ENCODE data around the gene JRKL.

Gene JRKL

DNA sequence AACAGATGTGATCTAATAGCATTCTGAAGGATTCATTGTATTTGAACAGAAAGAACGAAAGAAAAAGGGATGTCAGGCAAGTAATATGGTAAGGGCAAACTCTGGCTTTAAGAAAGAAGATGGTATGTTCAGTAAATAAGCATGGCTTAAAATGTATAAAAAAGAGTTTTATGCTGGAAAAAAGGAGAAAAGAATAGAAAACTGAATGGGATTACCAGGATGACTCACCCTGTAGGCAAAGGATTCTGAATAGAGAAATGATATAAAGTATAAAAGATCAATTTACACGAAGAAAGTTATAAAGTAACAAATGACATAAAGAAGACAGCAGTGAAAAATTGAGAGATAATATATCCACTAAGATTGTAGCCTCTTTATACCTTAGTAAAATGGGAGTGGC is 4.6 kb upstream of the JRKL start:
- no peak overlapping the region for H2AK5ac ChIP-seq (ENCODE audit: low read depth, low read length)

GRCh38 chr11:96388891-96389719 is 708 bp upstream of the JRKL start:
- H3K4ac ChIP-seq (ENCODE audit: low read length) = no peak overlapping the region
- H2BK5ac ChIP-seq (ENCODE audit: low read length) = peak overlapping the region; percentile 90
- peak overlapping the region; percentile 97 for H3K18ac ChIP-seq (ENCODE audit: low read length)
- H3K36me3 ChIP-seq (replicated peaks in 1 of 2; ENCODE audit: control insufficient read depth in 2 of 2, insufficient read depth in 2 of 2, low read length in 2 of 2) = peaks cover 0 to 49% of the 10 kb centered on the region in 2 donors
- no peak for DNase-seq (ENCODE audit: low spot score)
- H3K27ac ChIP-seq (replicated peaks; ENCODE audit: low read length) = peak overlapping the region; percentile 100
- H3K23ac ChIP-seq (ENCODE audit: low read depth, low read length, poor library complexity) = peak overlapping the region; percentile 75
- no CpG with 5 or more reads among the region's 30 CpGs for WGBS, 2 donors (ENCODE audit: extremely low coverage in 2 of 2, insufficient read length in 2 of 2, insufficient replicate concordance in 1 of 2)
- H3K27me3 ChIP-seq (ENCODE audit: control insufficient read depth in 3 of 3, insufficient read depth in 3 of 3, low read depth in 1 of 3, low read length in 3 of 3) = no peaks in the 10 kb centered on the region
- H2AFZ ChIP-seq (ENCODE audit: low read length) = peak overlapping the region; percentile 97
- peak overlapping the region; percentile 60 for H3K9ac ChIP-seq (ENCODE audit: low read depth, low read length, poor library complexity)
- H3K9me3 ChIP-seq (replicated peaks in 1 of 2; ENCODE audit: control insufficient read depth in 2 of 2, insufficient read depth in 1 of 2, low read depth in 1 of 2, low read length in 2 of 2) = peaks cover 6 to 31% of the 10 kb centered on the region in 2 donors
- H2AK5ac ChIP-seq (ENCODE audit: low read depth, low read length) = no peak overlapping the region
- no peaks in the 10 kb centered on the region for H3K79me1 ChIP-seq (ENCODE audit: low read depth, low read length)
- peak overlapping the region; percentile 67 for H3K4me2 ChIP-seq (ENCODE audit: insufficient read depth, low read length, poor library complexity, severe bottlenecking)
- no peak overlapping the region for H4K8ac ChIP-seq (ENCODE audit: low read depth, low read length)
- no peak overlapping the region for H3K14ac ChIP-seq (ENCODE audit: low read length)
- H2BK12ac ChIP-seq (ENCODE audit: low read length) = no peak overlapping the region
- peak overlapping the region; percentile 28 for H2BK120ac ChIP-seq (ENCODE audit: low read depth, low read length)
- no peak overlapping the region for H4K91ac ChIP-seq (ENCODE audit: low read depth, low read length, poor library complexity)
- peak overlapping the region; percentile 87 for H2BK15ac ChIP-seq (ENCODE audit: low read length)
- peak overlapping the region; percentile 92 to 94 for H3K4me3 ChIP-seq (ENCODE audit: low read length in 2 of 2)
- H3K4me1 ChIP-seq (ENCODE audit: control insufficient read depth in 2 of 2, insufficient read depth in 1 of 2, low read depth in 1 of 2, low read length in 2 of 2) = peaks cover 0 to 6% of the 10 kb centered on the region in 2 donors

More for the DNA sequence above, 4.6 kb upstream of the JRKL start:
- H3K14ac ChIP-seq (ENCODE audit: low read length) = no peak overlapping the region
- H3K36me3 ChIP-seq (replicated peaks in 1 of 2; ENCODE audit: control insufficient read depth in 2 of 2, insufficient read depth in 2 of 2, low read length in 2 of 2) = peaks cover 0 to 73% of the 10 kb centered on the region in 2 donors
- H3K4ac ChIP-seq (ENCODE audit: low read length) = no peak overlapping the region
- H3K23ac ChIP-seq (ENCODE audit: low read depth, low read length, poor library complexity) = no peak overlapping the region
- H3K4me2 ChIP-seq (ENCODE audit: insufficient read depth, low read length, poor library complexity, severe bottlenecking) = no peak overlapping the region
- H3K27me3 ChIP-seq (ENCODE audit: control insufficient read depth in 3 of 3, insufficient read depth in 3 of 3, low read depth in 1 of 3, low read length in 3 of 3) = no peaks in the 10 kb centered on the region
- no peak overlapping the region for H3K9ac ChIP-seq (ENCODE audit: low read depth, low read length, poor library complexity)
- H3K18ac ChIP-seq (ENCODE audit: low read length) = no peak overlapping the region
- no peak for DNase-seq (ENCODE audit: low spot score)
- no CpG with 5 or more reads among the region's 2 CpGs for WGBS, 2 donors (ENCODE audit: extremely low coverage in 2 of 2, insufficient read length in 2 of 2, insufficient replicate concordance in 1 of 2)
- H3K79me1 ChIP-seq (ENCODE audit: low read depth, low read length) = peaks cover 1% of the 10 kb centered on the region
- H2BK5ac ChIP-seq (ENCODE audit: low read length) = no peak overlapping the region
- H2AFZ ChIP-seq (ENCODE audit: low read length) = no peak overlapping the region
- no peaks in the 10 kb centered on the region for H3K9me3 ChIP-seq (replicated peaks in 1 of 2; ENCODE audit: control insufficient read depth in 2 of 2, insufficient read depth in 1 of 2, low read depth in 1 of 2, low read length in 2 of 2)
- no peak overlapping the region for H4K8ac ChIP-seq (ENCODE audit: low read depth, low read length)
- no peak overlapping the region for H3K27ac ChIP-seq (replicated peaks; ENCODE audit: low read length)
- H2BK120ac ChIP-seq (ENCODE audit: low read depth, low read length) = no peak overlapping the region
- H2BK15ac ChIP-seq (ENCODE audit: low read length) = no peak overlapping the region
- no peak overlapping the region for H4K91ac ChIP-seq (ENCODE audit: low read depth, low read length, poor library complexity)
- no peak overlapping the region for H3K4me3 ChIP-seq (ENCODE audit: low read length in 2 of 2)
- peaks cover 0 to 6% of the 10 kb centered on the region in 2 donors for H3K4me1 ChIP-seq (ENCODE audit: control insufficient read depth in 2 of 2, insufficient read depth in 1 of 2, low read depth in 1 of 2, low read length in 2 of 2)
- H2BK12ac ChIP-seq (ENCODE audit: low read length) = no peak overlapping the region

GRCh38 chr11:96390488-96390792 is 627 bp downstream of the JRKL start:
- peak overlapping the region; percentile 81 to 92 for H3K4me3 ChIP-seq (ENCODE audit: low read length in 2 of 2)
- H3K4me1 ChIP-seq (ENCODE audit: control insufficient read depth in 2 of 2, insufficient read depth in 1 of 2, low read depth in 1 of 2, low read length in 2 of 2) = peaks cover 0 to 6% of the 10 kb centered on the region in 2 donors
- peaks cover 0 to 36% of the 10 kb centered on the region in 2 donors for H3K36me3 ChIP-seq (replicated peaks in 1 of 2; ENCODE audit: control insufficient read depth in 2 of 2, insufficient read depth in 2 of 2, low read length in 2 of 2)
- H3K4me2 ChIP-seq (ENCODE audit: insufficient read depth, low read length, poor library complexity, severe bottlenecking) = peak overlapping the region; percentile 75
- H3K4ac ChIP-seq (ENCODE audit: low read length) = no peak overlapping the region
- no peaks in the 10 kb centered on the region for H3K79me1 ChIP-seq (ENCODE audit: low read depth, low read length)
- H3K27ac ChIP-seq (replicated peaks; ENCODE audit: low read length) = no peak overlapping the region
- H2BK15ac ChIP-seq (ENCODE audit: low read length) = no peak overlapping the region
- H3K18ac ChIP-seq (ENCODE audit: low read length) = peak overlapping the region; percentile 84
- H2BK5ac ChIP-seq (ENCODE audit: low read length) = no peak overlapping the region
- no peaks in the 10 kb centered on the region for H3K27me3 ChIP-seq (ENCODE audit: control insufficient read depth in 3 of 3, insufficient read depth in 3 of 3, low read depth in 1 of 3, low read length in 3 of 3)
- no peak overlapping the region for H2AK5ac ChIP-seq (ENCODE audit: low read depth, low read length)
- H4K91ac ChIP-seq (ENCODE audit: low read depth, low read length, poor library complexity) = no peak overlapping the region
- H3K23ac ChIP-seq (ENCODE audit: low read depth, low read length, poor library complexity) = no peak overlapping the region
- H3K9me3 ChIP-seq (replicated peaks in 1 of 2; ENCODE audit: control insufficient read depth in 2 of 2, insufficient read depth in 1 of 2, low read depth in 1 of 2, low read length in 2 of 2) = peaks cover 6 to 31% of the 10 kb centered on the region in 2 donors
- H4K8ac ChIP-seq (ENCODE audit: low read depth, low read length) = peak overlapping the region; percentile 29
- H3K9ac ChIP-seq (ENCODE audit: low read depth, low read length, poor library complexity) = no peak overlapping the region
- peak overlapping the region; percentile 97 for H2AFZ ChIP-seq (ENCODE audit: low read length)
- no peak overlapping the region for H2BK12ac ChIP-seq (ENCODE audit: low read length)
- no peak for DNase-seq (ENCODE audit: low spot score)
- no peak overlapping the region for H3K14ac ChIP-seq (ENCODE audit: low read length)
- no CpG with 5 or more reads among the region's 6 CpGs for WGBS, 2 donors (ENCODE audit: extremely low coverage in 2 of 2, insufficient read length in 2 of 2, insufficient replicate concordance in 1 of 2)
- H2BK120ac ChIP-seq (ENCODE audit: low read depth, low read length) = no peak overlapping the region

GRCh38 chr11:96391698-96392307 is 2.0 kb downstream of the JRKL start:
- H3K27ac ChIP-seq (replicated peaks; ENCODE audit: low read length) = no peak overlapping the region
- H3K18ac ChIP-seq (ENCODE audit: low read length) = no peak overlapping the region
- H2BK120ac ChIP-seq (ENCODE audit: low read depth, low read length) = no peak overlapping the region
- no peaks in the 10 kb centered on the region for H3K79me1 ChIP-seq (ENCODE audit: low read depth, low read length)
- no peaks in the 10 kb centered on the region for H3K27me3 ChIP-seq (ENCODE audit: control insufficient read depth in 3 of 3, insufficient read depth in 3 of 3, low read depth in 1 of 3, low read length in 3 of 3)
- no peak overlapping the region for H2BK5ac ChIP-seq (ENCODE audit: low read length)
- WGBS, 2 donors (ENCODE audit: extremely low coverage in 2 of 2, insufficient read length in 2 of 2, insufficient replicate concordance in 1 of 2) = no CpG with 5 or more reads among the region's 3 CpGs
- no peak overlapping the region for H3K14ac ChIP-seq (ENCODE audit: low read length)
- no peak overlapping the region for H2AK5ac ChIP-seq (ENCODE audit: low read depth, low read length)
- H2AFZ ChIP-seq (ENCODE audit: low read length) = no peak overlapping the region
- no peak overlapping the region for H4K91ac ChIP-seq (ENCODE audit: low read depth, low read length, poor library complexity)
- peaks cover 0 to 22% of the 10 kb centered on the region in 2 donors for H3K36me3 ChIP-seq (replicated peaks in 1 of 2; ENCODE audit: control insufficient read depth in 2 of 2, insufficient read depth in 2 of 2, low read length in 2 of 2)
- no peak overlapping the region for H4K8ac ChIP-seq (ENCODE audit: low read depth, low read length)
- peaks cover 6 to 31% of the 10 kb centered on the region in 2 donors for H3K9me3 ChIP-seq (replicated peaks in 1 of 2; ENCODE audit: control insufficient read depth in 2 of 2, insufficient read depth in 1 of 2, low read depth in 1 of 2, low read length in 2 of 2)
- no peak for DNase-seq (ENCODE audit: low spot score)
- peaks cover 0 to 6% of the 10 kb centered on the region in 2 donors for H3K4me1 ChIP-seq (ENCODE audit: control insufficient read depth in 2 of 2, insufficient read depth in 1 of 2, low read depth in 1 of 2, low read length in 2 of 2)
- no peak overlapping the region for H3K9ac ChIP-seq (ENCODE audit: low read depth, low read length, poor library complexity)
- H3K4me2 ChIP-seq (ENCODE audit: insufficient read depth, low read length, poor library complexity, severe bottlenecking) = no peak overlapping the region
- no peak overlapping the region for H2BK15ac ChIP-seq (ENCODE audit: low read length)
- no peak overlapping the region for H3K4me3 ChIP-seq (ENCODE audit: low read length in 2 of 2)
- H3K23ac ChIP-seq (ENCODE audit: low read depth, low read length, poor library complexity) = no peak overlapping the region
- no peak overlapping the region for H3K4ac ChIP-seq (ENCODE audit: low read length)
- no peak overlapping the region for H2BK12ac ChIP-seq (ENCODE audit: low read length)

All from neuronal stem cell (in vitro differentiated cells).